Activated CD4-positive, alpha-beta memory T cell treated with anti-CD3 and anti-CD28 coated beads, Interleukin-2, amount 10 ng/mL, durations not matched to agents 7 days and 5 days (primary cell): ENCODE results near the gene ARHGAP26. TPM values are rescaled to one million over a fixed set of nuclear protein-coding genes. Genes with fewer than 3 reads are reported as not detected.
"Not testable (repeated sequence)": the region's sequence is repeated elsewhere in the genome, so short reads cannot be mapped to it uniquely, and the experiment has no call there.

Experiments
- CTCF ChIA-PET: fragments of 350-600 bp; sonication (Branson Sonifier 250); formaldehyde crosslinking; loops from one replicate; lab custom pipeline; 2021; ENCODE audit warnings: antibody characterized with exemption, inconsistent platforms; lab: Charles Lee
- POLR2A ChIA-PET: fragments of 350-600 bp; sonication (Branson Sonifier 250); formaldehyde crosslinking; loops from one replicate; lab custom pipeline; 2021; ENCODE audit warnings: antibody characterized with exemption; lab: Charles Lee
- DNase-seq: peaks from one replicate; pipeline ENCODE4 v3.0.0-alpha.2; 2020
- H3K27ac Mint-ChIP-seq: one replicate; pipeline ENCODE4 v1.8.0; 2021; ENCODE audit warnings: mild to moderate bottlenecking, mixed read lengths
- H3K27me3 Mint-ChIP-seq: one replicate; pipeline ENCODE4 v1.8.0; 2021; ENCODE audit warnings: mixed read lengths
- H3K36me3 Mint-ChIP-seq: one replicate; pipeline ENCODE4 v1.8.0; 2021; ENCODE audit warnings: low read depth, mixed read lengths
- H3K4me1 Mint-ChIP-seq: one replicate; pipeline ENCODE4 v1.8.0; 2021; ENCODE audit warnings: mixed read lengths
- H3K4me3 Mint-ChIP-seq: one replicate; pipeline ENCODE4 v1.8.0; 2021; ENCODE audit warnings: mild to moderate bottlenecking, mixed read lengths
- H3K9me3 Mint-ChIP-seq: one replicate; pipeline ENCODE4 v1.8.0; 2021; ENCODE audit warnings: mixed read lengths
- total RNA-seq, 2 experiments: library from RNA; stranded (reverse); gene quantifications; one replicate each; pipeline ENCODE4 v1.2.3, GENCODE V29; 2021

The ARHGAP26 gene
- total RNA-seq, 2 experiments from 2014 or later = 14.8 to 17.1 TPM

DNA sequence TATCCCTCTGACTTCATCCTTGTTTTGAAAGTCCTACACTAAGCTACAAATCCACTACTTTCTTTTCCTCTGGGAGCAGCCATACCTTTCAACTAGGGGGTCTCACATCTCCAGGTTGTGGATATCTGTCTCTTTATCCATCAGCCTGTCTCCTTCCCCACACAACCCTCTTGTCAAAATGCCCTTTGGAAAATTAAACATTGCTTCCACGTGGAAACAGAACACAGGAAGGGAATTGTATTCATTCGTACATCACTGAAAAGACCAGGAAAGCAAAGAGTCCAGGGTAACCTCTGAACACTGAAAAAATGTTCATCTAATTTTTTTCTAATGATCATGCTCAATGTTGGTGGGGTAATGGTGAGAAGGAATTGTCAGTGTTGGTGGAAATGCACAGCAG lies 429.7 kb downstream of the ARHGAP26 start:
- Mint-ChIP-seq H3K36me3 (peaks cover 7% of the 10 kb centered on the region), H3K27me3 (no peaks in the 10 kb centered on the region), H3K27ac (no peak overlapping the region), H3K4me1 (peaks cover 4% of the 10 kb centered on the region), H3K9me3 (peaks cover 5% of the 10 kb centered on the region), H3K4me3 (no peak overlapping the region)
- CTCF ChIA-PET = no interaction called here
- POLR2A ChIA-PET = no interaction called here
- DNase-seq = no peak

DNA sequence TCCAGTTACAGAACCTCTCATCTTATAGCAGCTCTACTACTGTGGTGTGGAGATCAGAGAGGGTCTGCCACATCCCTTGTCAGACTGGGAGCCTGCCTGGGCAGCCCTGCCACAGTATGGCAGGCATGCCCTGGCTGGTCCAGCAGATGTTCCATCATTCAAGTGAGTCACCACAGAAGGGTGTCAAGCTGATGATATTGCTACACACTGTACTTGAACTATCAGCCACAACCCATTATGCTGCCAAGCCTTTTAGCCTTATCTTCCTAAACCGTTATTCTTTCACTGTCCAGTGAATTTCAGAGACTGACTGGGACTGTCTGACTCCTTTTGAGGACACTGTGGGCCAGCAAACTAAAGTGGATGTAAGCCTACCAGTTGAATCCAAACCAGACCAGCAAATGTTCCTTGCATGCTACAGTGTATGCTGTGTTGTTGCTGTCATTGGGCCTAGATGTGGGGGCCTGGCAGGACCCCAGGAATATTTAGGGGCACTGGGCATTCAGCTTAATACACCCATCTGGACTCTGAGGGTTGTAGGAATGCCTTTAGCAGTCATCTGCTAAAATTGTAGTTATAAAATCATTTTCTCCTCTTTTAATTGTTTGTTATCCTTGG lies 430.7 kb downstream of the ARHGAP26 start:
- POLR2A ChIA-PET = no interaction called here

DNA sequence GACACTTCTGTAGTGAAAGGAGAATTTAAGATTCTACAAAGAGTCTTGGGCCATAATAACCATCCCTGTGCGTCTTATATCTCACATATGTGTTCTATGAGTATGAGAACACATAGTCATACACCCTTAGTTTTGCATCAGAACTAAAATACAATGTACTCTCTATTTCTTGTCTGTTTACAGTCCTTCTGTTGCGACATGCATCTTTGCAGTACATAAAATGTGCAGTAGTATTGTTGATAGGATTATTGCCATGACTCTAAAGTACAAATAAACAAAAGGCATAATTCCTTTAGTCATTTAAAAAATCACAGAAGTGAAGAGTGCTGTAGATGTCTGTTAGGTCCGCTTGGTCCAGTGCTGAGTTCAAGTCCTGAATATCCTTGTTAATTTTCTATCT lies 431.4 kb downstream of the ARHGAP26 start:
- H3K4me3 Mint-ChIP-seq = no peak overlapping the region
- CTCF ChIA-PET = no interaction called here
- H3K27ac Mint-ChIP-seq = no peak overlapping the region
- DNase-seq = no peak
- no peaks in the 10 kb centered on the region for H3K27me3 Mint-ChIP-seq
- peaks cover 16% of the 10 kb centered on the region for H3K4me1 Mint-ChIP-seq
- POLR2A ChIA-PET = no interaction called here
- H3K9me3 Mint-ChIP-seq = peaks cover 5% of the 10 kb centered on the region
- H3K36me3 Mint-ChIP-seq = peaks cover 7% of the 10 kb centered on the region

More for the DNA sequence above, 430.7 kb downstream of the ARHGAP26 start:
- peaks cover 5% of the 10 kb centered on the region for H3K9me3 Mint-ChIP-seq
- CTCF ChIA-PET = no interaction called here
- DNase-seq = no peak
- H3K36me3 Mint-ChIP-seq = peaks cover 7% of the 10 kb centered on the region
- H3K4me3 Mint-ChIP-seq = no peak overlapping the region
- no peaks in the 10 kb centered on the region for H3K27me3 Mint-ChIP-seq
- H3K27ac Mint-ChIP-seq = no peak overlapping the region
- H3K4me1 Mint-ChIP-seq = peaks cover 9% of the 10 kb centered on the region

DNA sequence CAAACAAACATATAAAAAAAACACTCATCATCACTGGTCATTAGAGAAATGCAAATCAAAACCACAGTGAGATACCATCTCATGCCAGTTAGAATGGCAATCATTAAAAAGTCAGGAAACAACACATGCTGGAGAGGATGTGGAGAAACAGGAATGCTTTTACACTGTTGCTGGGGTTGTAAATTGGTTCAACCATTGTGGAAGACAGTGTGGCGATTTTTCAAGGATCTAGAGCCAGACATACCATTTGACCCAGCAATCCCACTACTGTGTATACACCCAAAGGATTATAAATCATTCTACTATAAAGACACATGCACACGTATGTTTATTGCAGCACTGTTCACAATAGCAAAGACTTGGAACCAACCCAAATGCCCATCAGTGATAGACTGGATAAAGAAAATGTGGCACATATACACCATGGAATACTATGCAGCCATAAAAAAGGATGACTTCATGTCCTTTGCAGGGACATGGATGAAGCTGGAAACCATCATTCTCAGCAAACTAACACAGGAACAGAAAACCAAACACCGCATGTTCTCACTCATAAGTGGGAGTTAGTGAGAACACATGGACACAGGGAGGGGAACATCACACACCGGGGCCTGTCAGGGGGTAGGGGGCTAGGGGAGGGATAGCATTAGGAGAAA lies 433.3 kb downstream of the ARHGAP26 start:
- H3K27ac Mint-ChIP-seq, H3K27me3 Mint-ChIP-seq, H3K9me3 Mint-ChIP-seq, DNase-seq, H3K4me3 Mint-ChIP-seq, CTCF ChIA-PET, POLR2A ChIA-PET: not testable (repeated sequence)
- peaks cover 22% of the 10 kb centered on the region for H3K4me1 Mint-ChIP-seq
- peaks cover 11% of the 10 kb centered on the region for H3K36me3 Mint-ChIP-seq

DNA sequence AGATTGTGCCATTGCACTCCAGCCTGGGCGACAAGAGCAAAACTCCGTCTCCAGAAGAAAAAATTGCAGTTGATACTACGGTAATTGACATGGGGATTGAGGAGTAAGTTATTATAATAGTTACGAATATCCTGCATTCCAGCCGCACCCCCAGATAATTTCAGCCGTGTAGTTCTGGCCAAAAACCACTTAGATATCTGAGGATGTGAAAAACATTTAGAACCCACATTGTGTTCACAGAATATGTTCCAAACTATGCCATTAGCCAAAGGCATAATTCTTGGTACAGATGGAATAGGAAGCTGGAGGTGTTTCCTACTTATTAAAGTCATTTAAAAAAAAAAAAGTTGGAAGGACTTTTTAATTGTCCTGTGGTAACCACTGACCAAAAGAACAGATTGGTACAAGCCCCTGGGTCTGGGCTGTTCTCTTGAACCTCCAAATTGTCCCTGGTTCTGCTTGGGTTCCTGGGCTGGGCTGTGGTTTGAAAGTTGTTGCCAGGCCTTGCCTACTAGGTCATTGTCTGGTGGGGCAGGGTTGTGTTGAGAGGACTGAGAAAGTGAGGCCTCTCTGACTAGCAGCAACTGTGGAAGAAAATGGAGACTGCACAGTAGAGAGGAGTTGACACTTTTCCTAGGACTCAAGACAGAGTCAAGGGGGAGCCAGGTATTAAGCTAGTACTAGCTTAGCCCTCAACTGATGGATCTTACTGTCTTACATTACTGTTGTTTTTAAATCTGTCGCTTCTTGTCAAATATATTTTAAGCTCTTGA lies 434.5 kb downstream of the ARHGAP26 start:
- no peak overlapping the region for H3K4me3 Mint-ChIP-seq
- no peak for DNase-seq
- peaks cover 5% of the 10 kb centered on the region for H3K9me3 Mint-ChIP-seq
- CTCF ChIA-PET = interaction anchor here (1.0 kb wide), 1 partner anchor 283 kb away, joined by 3 read pairs; no protein-coding TSS in a partner anchor
- peaks cover 11% of the 10 kb centered on the region for H3K36me3 Mint-ChIP-seq
- H3K27me3 Mint-ChIP-seq = no peaks in the 10 kb centered on the region
- H3K27ac Mint-ChIP-seq = no peak overlapping the region
- POLR2A ChIA-PET = interaction anchor here (0.6 kb wide), 1 partner anchor 705 kb away, joined by 3 read pairs; no protein-coding TSS in a partner anchor
- peaks cover 22% of the 10 kb centered on the region for H3K4me1 Mint-ChIP-seq

DNA sequence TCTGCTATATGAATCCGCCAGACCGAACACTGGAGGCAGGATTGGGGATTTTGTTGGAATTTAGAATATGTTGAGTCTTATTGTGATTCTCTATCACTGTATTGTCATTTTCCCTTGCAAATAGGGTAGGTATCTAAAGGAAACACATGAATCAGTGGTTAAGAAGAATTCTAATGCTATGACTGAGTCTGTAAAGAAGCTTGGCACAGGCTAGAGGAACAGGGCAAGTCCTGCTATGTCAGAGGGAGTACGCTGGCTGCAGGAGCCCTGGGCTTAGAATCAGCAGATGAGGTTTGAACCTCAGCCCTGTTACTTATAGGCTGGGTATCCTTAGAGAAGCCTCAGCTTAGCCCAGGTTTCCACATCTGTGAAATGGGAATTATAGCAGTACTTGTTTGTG lies 435.2 kb downstream of the ARHGAP26 start:
- Mint-ChIP-seq H3K27me3 (no peaks in the 10 kb centered on the region), H3K4me1 (peaks cover 22% of the 10 kb centered on the region), H3K27ac (no peak overlapping the region), H3K36me3 (peaks cover 11% of the 10 kb centered on the region), H3K9me3 (peaks cover 5% of the 10 kb centered on the region), H3K4me3 (no peak overlapping the region)
- CTCF ChIA-PET = interaction anchor here (1.0 kb wide), 1 partner anchor 284 kb away, joined by 3 read pairs; no protein-coding TSS in a partner anchor
- POLR2A ChIA-PET = interaction anchor here (1.8 kb wide), 1 partner anchor 23 kb away, joined by 5 read pairs; no protein-coding TSS in a partner anchor
- DNase-seq = no peak

DNA sequence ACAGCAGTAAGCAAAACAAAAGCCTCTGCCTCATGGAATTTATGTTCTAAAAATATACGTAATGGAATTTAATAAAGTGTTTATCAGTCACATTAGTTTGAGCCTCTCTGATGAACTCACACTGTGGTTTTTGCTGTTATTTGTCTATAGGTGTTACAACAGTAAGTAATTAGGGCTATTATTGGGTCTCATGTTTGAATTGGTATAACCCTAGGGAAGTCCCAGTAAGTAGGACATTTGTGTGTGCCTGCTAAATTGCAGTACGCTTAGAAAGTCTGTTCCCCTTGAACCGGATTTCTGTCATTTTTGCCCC lies 435.7 kb downstream of the ARHGAP26 start:
- H3K27me3 Mint-ChIP-seq = no peaks in the 10 kb centered on the region
- H3K9me3 Mint-ChIP-seq = peaks cover 5% of the 10 kb centered on the region
- POLR2A ChIA-PET = interaction anchor here (1.8 kb wide), 1 partner anchor 22 kb away, joined by 5 read pairs; no protein-coding TSS in a partner anchor
- no peak for DNase-seq
- CTCF ChIA-PET = no interaction called here
- no peak overlapping the region for H3K4me3 Mint-ChIP-seq
- peaks cover 22% of the 10 kb centered on the region for H3K4me1 Mint-ChIP-seq
- no peak overlapping the region for H3K27ac Mint-ChIP-seq
- H3K36me3 Mint-ChIP-seq = peaks cover 11% of the 10 kb centered on the region

DNA sequence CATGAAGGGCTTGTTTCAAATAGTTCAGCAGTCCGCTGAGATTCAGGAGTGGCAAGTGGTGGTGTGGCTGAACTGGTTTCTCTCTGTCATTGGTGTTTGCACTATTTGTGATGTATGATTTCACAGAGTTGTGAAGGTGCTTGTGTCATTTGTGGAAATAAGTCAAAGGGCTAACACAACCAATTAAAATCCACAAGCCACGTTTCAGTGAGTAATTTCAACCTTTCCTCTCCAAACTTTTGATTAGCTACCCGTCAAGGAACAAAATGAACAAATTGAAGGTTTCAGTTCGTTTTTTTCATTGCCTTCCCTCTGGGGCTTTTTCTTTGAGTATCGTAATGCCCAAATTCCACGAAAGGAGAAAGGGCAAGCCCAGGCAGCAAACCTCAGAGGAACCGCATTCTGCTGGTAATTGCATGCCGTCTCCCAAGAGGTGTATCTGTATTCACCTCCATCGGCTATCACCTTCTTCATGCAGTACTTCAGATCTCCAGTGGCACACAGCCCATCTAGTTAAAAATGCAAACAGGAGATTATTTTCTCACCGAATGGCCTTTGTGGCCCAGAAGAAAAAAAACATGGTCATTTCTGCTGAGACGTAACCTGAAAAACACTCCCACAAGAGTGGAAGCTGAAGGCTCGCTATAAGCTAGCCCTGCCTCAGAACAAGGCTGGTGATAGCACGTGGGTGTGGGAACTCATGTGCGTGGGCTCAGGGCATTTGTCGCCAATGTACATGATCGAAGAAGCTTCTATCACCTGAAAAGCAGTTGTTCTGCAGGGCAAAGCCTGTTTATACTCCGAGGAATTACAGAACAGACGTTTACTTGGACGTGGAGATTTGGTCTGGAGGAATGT lies 436.2 kb downstream of the ARHGAP26 start:
- ChIA-PET POLR2A (interaction anchor here (1.8 kb wide), 1 partner anchor 22 kb away, joined by 5 read pairs; no protein-coding TSS in a partner anchor), CTCF (interaction anchor here (0.6 kb wide), 1 partner anchor 524 kb away, joined by 3 read pairs; no protein-coding TSS in a partner anchor)
- no peak for DNase-seq
- Mint-ChIP-seq H3K27ac (no peak overlapping the region), H3K4me1 (peaks cover 22% of the 10 kb centered on the region), H3K27me3 (no peaks in the 10 kb centered on the region), H3K36me3 (peaks cover 11% of the 10 kb centered on the region), H3K9me3 (peaks cover 5% of the 10 kb centered on the region), H3K4me3 (no peak overlapping the region)

DNA sequence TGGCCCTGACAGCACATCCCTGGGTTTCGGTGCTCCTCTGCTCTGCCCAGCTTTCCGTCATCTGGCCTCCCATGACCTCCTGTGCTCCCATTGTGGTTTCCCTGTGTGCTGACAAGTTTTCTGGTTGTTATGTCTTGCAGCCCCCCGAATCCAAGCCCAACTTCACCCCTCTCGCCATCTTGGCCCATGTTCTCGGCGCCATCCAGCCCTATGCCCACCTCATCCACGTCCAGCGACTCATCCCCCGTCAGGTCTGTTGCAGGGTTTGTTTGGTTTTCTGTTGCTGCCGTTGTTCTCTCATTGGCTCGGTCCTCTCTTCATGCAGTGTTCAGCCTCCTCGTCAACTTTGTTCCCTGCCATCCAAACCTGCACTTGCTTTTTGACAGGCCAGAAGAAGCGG lies 436.9 kb downstream of the ARHGAP26 start:
- H3K4me1 Mint-ChIP-seq = peaks cover 22% of the 10 kb centered on the region
- ChIA-PET CTCF (interaction anchor here (0.6 kb wide), 1 partner anchor 523 kb away, joined by 3 read pairs; no protein-coding TSS in a partner anchor), POLR2A (interaction anchor here (1.8 kb wide), 1 partner anchor 21 kb away, joined by 5 read pairs; no protein-coding TSS in a partner anchor)
- no peak overlapping the region for H3K27ac Mint-ChIP-seq
- H3K9me3 Mint-ChIP-seq = peaks cover 5% of the 10 kb centered on the region
- H3K27me3 Mint-ChIP-seq = peaks cover 2% of the 10 kb centered on the region
- H3K4me3 Mint-ChIP-seq = no peak overlapping the region
- H3K36me3 Mint-ChIP-seq = peaks cover 11% of the 10 kb centered on the region
- no peak for DNase-seq

DNA sequence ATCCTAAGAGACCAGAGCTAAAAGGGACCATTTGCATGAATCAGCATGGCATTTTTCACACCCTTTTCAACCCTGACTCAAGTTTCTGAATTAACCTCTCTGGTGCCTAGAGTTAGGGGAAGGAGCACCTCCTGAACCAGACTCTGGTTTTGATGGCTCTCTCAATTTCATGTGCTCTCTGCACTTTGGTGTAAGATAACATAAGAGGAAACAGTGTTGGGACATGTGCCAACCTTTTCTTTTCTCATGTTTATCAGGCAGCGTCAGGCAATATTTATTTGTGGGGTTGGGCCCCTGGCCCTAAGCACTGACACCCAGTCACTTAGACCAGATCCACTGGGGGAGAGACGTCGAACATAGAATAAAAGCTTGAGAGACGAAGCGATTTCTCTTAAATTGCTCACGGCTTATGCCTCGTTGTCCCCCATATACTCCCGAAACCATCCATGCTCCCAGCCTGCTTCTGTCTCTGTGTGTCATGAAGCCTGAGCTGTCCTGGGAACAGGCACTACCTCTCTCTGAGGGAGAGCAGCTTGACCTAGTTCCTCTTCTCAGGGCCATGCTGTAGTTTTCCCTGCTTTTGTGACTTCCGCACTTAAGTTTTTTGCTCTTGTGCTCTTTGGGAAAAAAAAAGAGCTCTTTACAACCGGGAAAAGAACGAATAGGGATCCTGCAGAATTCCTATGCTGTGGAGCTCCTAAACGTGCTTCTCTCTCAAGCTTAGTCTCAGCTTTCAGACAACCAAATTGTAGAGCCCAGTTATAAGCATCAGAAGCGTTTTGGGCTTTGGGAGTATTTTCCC lies 437.6 kb downstream of the ARHGAP26 start:
- Mint-ChIP-seq H3K27me3 (peaks cover 2% of the 10 kb centered on the region), H3K4me3 (no peak overlapping the region), H3K4me1 (peaks cover 22% of the 10 kb centered on the region), H3K27ac (no peak overlapping the region), H3K36me3 (peaks cover 8% of the 10 kb centered on the region), H3K9me3 (peaks cover under 1% of the 10 kb centered on the region)
- DNase-seq = no peak
- ChIA-PET CTCF (interaction anchor here (0.6 kb wide), 1 partner anchor 187 kb away, joined by 3 read pairs; no protein-coding TSS in a partner anchor), POLR2A (interaction anchor here (0.6 kb wide), 1 partner anchor 22 kb away, joined by 3 read pairs; no protein-coding TSS in a partner anchor)

DNA sequence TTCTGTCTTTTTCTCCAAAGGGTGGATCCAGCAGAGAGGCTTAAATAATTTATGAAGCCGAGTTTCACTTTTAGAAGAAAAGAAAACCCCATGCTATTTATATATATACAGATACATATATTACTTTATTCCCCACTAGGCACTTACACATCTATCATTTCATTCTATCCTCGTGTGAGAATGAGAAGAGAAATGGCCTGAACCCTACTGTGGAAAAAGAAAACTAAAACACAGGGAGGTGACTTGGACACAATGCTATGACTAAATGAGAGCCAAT lies 438.1 kb downstream of the ARHGAP26 start:
- Mint-ChIP-seq H3K27ac (no peak overlapping the region), H3K27me3 (peaks cover 2% of the 10 kb centered on the region), H3K9me3 (no peaks in the 10 kb centered on the region), H3K4me3 (no peak overlapping the region), H3K36me3 (peaks cover 4% of the 10 kb centered on the region), H3K4me1 (peaks cover 26% of the 10 kb centered on the region)
- ChIA-PET CTCF (interaction anchor here (0.6 kb wide), 1 partner anchor 188 kb away, joined by 3 read pairs; no protein-coding TSS in a partner anchor), POLR2A (interaction anchor here (0.6 kb wide), 1 partner anchor 21 kb away, joined by 3 read pairs; no protein-coding TSS in a partner anchor)
- no peak for DNase-seq
